Subcutaneous adipose tissue (tissue), 4 donors: ENCODE results near the gene S1PR4. TPM values are rescaled to one million over a fixed set of nuclear protein-coding genes. Genes with fewer than 3 reads are reported as not detected.

Source experiments
- CTCF ChIP-seq: fragments of 450-650 bp; IDR thresholded peaks from one replicate; pipeline ENCODE4 v1.5.1; 2016; ENCODE audit warnings: low read depth, mild to moderate bottlenecking, control low read depth, antibody characterized with exemption, moderate library complexity
- total RNA-seq, 4 donors: library from RNA; depleted of rRNA; stranded (reverse); fragments of >200 nt; gene quantifications; one replicate each; pipeline ENCODE4 v1.1.0, GENCODE V29; 2016

The S1PR4 gene
- total RNA-seq: 1 to 10 TPM in 3 of 4 donors, under 1 TPM in 1; 0.49 to 4.9 (median 3.1) TPM

GRCh38 chr19:3178377-3178972, at the start of gene S1PR4:
Gene S1PR4, plus strand, starts transcription at chr19:3178769. Its CDS starts 24 bp downstream, at chr19:3178793.
- no peak for TF ChIP-seq CTCF

DNA sequence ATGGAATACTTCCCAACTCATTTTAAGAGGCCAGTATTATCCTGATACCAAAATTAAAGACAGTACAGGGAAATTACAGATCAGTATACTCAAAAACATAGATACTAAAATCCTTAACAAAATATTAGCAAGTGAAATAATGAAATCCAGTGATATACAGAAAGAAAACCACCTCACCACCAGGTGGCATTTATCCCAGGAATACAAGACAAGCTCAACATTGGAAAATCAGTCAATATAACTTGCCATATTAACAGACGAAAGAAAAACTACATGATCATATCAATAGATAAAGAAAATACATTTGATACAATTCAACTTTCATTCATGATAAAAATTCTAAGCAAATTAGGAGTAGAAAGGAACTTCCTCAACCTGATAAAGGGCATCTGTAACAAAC, 49.5 kb upstream of the S1PR4 start:
- TF ChIP-seq CTCF: no peak

DNA sequence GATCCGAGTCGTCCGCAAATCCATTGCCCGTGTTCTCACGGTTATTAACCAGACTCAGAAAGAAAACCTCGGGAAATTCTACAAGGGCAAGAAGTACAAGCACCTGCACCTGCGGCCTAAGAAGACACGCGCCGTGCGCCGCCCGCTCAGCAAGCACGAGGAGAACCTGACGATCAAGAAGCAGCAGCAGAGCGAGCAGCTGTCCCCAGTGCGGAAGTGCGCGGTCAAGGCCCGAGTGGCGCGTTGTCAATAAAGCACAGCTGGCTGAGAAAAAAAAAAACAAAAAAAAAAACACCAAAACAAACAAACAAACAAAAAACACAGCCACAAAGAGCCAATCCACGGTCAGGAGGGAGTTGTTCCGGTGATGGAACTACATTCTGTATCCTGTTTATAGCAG, 47.4 kb upstream of the S1PR4 start:
- no peak for TF ChIP-seq CTCF

GRCh38 chr19:3132971-3133792, 45.4 kb upstream of the S1PR4 start:
- TF ChIP-seq CTCF: no peak

DNA sequence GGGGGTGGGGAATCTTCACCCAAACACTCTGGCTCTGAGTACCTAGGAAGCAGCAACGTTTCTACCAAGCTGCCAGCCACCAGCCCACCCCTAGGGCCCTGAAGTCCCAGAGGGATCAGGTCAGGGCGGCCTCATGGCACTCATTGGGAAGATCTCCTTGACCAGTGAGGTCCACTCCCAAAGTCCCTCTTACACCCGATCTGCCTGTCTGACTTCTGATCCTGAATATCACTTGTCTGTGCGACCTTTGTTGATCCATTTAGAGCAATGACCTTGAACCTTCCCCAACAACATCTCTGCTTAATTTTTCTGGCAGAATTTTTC, 44.8 kb upstream of the S1PR4 start:
- no peak for TF ChIP-seq CTCF

GRCh38 chr19:3135961-3136683, 42.4 kb upstream of the S1PR4 start, which contains the start of gene GNA15:
Gene GNA15, plus strand, starts transcription at chr19:3136033. Its CDS starts 418 bp downstream, at chr19:3136451.
- TF ChIP-seq CTCF: no peak

- TF ChIP-seq CTCF: no peak
These were observed 41.9 kb upstream of the S1PR4 start for GRCh38 chr19:3136684-3137055.
